NCI-H1436 treated with DMSO at 0.1 percent for 48 hours (cell line): ENCODE data around the gene ZNF618.

ENCODE experiments used
- DNase-seq: peaks from one replicate; lab custom pipeline; 2025; lab: John Stamatoyannopoulos, UW

The ZNF618 gene

DNA sequence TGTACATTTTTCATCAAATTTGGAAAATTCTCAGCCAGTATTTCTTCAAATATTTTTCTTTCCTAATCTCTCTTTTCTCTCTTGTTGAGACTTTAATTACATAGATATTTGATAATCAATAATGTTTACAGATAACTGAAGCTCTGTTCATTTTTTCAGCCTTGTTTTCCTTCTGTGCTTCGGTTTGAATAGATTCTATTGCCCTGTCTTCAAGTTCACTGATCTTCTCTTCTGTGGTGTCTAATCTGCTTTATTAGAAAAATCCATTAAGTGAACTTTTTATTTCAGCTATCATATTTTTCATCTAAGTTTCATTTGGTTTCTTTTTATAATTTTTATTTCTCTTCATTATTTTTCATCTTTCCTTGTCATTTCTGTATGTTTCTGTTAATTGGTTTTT, 147.9 kb downstream of the ZNF618 start:
- no peak for DNase-seq

GRCh38 chr9:114025196-114025753, 149.2 kb downstream of the ZNF618 start:
- no peak for DNase-seq

- DNase-seq = no peak
These were observed 149.7 kb downstream of the ZNF618 start for GRCh38 chr9:114025760-114026159.

GRCh38 chr9:114026335-114026734, 150.2 kb downstream of the ZNF618 start:
- DNase-seq = no peak

- DNase-seq = no peak
These were observed 151.2 kb downstream of the ZNF618 start for GRCh38 chr9:114027159-114027862.

DNA sequence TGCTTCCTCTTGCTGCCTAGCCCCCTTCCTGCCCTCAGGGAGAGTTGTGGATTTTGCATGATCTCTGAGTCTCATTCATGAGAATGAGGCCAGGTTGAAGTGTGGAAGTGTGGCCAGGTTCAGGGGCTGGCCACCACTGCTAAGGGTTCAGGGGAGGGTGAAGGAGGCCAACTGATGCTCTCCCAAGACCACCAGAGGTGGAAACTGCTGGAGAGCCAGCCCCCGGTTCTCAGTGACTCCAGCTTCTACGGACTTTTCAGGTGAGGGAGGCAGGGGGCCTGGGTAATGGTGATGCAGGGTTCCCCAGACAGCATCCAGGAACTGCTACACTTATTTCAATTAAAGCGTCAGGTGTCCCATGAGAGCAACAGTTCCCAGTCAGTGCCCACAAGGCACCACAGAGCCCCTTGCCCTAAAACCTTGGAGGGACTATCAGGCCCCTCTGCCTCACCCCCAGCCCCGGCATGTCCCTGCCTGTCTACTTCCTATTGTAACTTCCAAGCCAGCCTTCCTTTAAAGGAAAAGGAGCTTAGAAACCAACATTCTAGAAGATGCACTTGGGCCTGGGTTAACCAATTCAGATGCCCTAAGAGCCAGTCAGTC, 151.9 kb downstream of the ZNF618 start:
- no peak for DNase-seq

- DNase-seq = no peak
These were observed 152.5 kb downstream of the ZNF618 start for GRCh38 chr9:114028646-114029045.

GRCh38 chr9:114029311-114030170, 153.4 kb downstream of the ZNF618 start:
- DNase-seq = no peak

DNA sequence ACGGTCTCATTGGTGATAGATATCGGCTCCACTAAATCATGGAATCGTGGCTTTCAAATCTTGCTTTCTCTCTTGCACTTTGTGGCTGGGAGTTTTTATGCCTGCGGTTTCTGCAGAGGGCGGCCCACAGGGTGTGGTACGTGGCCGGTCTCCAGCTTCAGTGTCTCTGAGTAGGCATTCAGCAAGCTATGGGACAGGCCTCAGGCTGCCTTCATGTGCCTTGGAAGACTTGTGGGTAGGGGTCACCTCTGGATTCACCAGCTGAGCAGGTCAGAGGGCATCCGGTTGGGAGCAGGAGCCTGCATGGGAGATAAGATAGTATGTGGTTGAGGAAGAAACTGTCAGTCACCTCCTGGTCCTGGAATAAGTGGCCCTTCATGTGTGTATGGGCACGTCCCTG, 154.3 kb downstream of the ZNF618 start:
- no peak for DNase-seq

DNA sequence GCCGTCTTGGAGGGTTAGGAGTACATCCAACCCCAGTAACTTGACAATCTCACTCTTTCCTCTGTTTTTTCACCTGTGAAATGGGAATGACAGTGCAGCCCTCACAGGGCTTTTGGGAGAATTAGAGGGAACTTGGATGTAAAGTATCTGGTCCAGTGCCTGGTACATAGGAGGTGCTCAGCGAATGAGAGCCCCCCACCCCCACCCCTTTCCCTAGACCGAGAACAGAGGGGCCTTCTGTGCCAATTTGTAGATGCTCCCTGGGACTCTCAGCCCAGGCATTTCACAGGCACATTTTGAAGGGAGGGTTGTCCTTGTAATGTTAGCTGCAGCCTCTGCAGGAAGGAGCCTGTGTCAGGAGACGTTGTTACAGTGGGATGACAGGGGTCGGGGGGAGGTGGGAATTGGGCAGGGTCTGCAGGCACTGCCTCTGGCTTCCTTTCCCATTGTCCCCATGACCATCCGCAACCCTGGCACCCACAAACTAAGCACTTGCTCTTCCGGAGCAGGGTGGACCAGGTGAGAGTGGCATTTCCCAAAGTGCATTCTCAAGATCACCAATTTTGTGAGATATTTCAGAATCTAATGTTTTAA, 155.0 kb downstream of the ZNF618 start:
- no peak for DNase-seq

DNA sequence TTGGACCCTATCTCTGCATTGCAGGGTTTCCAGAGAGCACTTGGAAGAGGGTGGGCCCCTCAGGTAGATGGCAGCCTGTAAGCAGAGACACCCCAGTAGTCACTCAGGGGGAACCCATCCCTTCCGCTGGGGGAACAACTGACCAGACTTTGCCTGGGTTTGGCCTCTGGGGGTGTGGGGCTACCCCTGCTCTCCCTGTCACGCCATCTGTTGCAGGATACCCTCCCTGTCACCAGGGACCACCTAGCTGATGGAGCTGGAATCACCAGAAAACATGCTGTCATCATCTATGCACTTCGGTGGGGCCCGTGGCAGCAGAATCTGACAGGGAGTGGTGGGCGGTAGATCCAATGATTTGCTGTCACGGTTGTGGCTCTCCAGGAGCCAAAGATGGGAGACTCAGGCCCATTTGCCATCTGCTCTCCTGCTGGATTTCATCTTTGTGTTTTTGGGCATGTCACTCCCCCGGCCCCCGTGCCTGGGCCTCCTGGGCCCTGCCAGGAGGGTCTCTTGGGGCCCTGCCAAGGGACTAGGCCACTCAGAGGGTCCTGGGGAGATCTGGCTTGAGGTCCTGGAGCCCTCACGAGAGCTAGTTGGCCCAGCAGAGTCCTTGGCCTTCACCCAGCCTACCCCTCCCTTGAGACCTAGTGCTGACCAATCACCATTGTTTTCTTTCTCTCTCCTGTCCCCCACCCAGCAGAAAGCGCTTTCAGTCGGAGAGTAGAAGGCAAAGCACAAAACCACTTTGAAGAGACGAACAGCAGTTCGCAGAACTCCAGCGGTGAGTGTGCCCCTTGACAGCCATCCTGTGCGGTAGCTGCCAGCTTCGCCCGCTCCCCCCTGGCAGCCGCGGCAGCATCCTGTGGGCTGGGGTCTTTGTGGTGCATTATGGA, 156.1 kb downstream of the ZNF618 start:
- no peak for DNase-seq

DNA sequence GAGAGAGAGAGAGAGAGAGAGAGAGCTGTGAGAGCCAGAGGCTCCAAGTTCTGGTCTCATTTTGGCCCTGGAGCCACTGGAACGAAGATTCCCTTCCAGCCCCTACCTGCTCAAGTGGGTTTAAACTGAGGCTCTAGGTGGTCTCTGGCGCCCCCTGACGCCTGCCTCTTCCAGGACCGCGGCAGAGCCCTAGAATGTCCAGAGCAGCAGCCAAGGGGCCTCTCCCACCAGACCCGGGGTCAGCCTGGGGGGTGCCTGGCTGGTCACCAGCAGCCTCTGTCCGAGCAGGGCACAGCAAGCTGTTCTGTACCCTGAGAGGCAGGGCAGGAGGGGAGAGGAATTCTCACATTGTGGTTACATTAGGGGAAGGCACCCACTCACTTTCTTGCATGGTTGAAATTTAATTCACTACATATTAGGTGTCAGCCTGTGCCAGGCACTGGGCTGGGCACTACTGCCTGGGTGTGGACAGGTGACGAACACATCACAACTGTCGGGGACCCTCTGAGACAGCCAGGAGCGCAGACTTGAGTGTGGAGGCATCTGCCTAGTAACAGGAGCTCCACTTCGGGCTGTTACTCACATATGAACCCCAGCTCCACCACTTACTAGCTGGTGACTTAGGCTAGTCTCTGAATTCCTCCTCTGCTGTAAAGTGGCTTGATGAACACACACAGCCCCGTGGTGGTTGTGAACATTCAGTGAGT, 157.4 kb downstream of the ZNF618 start:
- no peak for DNase-seq

DNA sequence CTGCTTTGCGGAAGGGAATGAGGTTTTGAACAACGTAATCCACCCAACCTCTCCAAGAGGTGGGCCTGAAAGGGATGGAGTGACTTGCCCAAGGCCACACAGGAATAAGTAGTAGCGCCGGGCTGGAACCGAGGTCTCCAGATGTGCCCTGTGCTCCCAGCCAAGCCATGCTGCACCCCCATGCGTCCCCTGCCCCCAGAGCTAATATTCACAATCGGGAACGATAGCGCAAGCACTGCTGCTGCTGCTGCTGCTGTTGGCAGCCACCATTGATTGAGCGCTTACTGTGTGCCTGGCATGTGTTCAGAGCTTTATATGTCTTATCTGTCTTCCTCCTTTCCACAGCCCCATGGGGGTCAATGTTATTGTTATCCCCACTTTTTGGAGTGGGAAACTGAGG, 158.1 kb downstream of the ZNF618 start:
- DNase-seq = no peak

DNA sequence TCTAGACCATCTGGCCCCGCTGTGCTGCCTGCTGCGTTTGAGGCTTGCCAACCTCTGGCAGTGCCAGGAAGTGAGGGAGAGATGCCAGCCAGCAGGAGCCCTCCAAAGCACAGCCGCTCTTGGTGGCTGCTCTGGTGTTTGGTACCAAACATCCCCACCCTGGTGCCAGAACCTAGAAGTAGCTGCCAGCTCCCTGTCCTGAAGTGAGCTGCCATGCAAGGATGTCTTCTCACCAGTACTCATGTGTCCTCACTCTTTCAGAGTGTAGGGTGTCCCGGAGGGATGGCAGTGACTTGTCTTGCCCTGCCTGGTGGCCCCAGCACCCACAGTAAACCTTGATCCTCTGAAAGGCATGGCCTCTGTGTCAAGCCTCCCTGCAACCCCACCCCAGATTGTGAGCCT, 158.6 kb downstream of the ZNF618 start:
- DNase-seq = no peak

GRCh38 chr9:114035221-114035844, 159.2 kb downstream of the ZNF618 start:
- no peak for DNase-seq

- DNase-seq = no peak
These were observed 160.0 kb downstream of the ZNF618 start for GRCh38 chr9:114035845-114036801.

DNA sequence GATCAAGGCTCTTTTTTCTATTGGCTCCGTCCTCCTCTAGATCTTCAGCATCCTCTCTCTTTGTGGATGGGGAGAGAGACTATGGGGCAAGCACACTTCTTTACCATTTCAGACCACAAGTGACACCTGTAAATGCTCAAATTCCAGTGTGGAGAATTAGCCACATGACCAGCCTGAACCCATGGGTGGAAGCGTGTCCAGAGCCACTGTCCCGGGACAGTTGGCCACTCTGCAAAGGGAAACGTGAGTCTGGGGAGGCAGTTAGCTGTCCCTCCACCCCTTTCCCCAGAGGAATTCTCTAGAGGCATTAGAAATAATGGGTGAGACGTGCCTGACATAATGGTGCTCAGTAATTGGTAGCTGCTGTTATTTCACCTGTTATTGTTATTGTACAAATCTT, 161.1 kb downstream of the ZNF618 start:
- no peak for DNase-seq

DNA sequence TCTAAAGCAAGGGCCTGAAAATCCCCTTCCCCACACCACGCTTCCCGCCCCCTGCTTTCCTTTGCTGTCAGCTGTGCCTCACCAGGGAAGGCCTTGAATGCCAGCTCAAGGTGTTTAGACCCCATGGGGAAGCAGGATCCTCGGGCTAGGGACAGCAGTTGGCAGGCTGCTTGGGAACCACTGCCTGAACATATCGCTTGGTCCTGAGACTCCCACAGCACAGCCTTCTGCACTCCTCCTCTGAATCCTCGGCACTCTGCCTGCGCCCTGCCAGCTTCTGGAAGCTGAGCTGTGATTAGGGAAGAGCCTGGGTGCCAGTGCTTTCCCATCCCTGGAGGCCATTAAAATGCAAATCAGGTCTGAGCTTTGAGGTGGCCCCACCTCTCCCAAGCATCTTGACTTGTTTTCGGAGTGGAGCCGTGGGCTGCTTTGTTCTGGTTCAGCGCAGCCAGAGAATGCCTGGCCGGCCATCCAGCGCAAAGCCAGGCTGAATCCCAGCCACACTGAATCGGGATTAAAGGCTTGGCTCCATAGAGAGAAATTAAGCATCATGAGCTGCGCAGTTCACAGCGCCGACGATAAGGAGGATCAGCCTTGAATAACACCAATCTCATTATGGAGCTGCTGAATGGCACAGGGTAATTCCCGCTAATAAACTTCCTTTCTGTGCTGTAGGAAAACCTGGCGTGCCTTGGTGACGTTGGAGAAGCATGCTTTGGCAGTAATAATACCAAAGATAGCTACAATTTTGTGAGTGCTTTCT, 162.0 kb downstream of the ZNF618 start:
- DNase-seq = no peak
